HEK293 (cell line): ENCODE results near the gene DGKH.
"Not testable (repeated sequence)": the region's sequence is repeated elsewhere in the genome, so short reads cannot be mapped to it uniquely, and the experiment has no call there.

Source experiments
- CTCF ChIA-PET: fragments of 350-600 bp; formaldehyde crosslinking; extraction: SDS; loops from one replicate; lab custom pipeline; 2021; ENCODE audit warnings: antibody characterized with exemption; lab: Yijun Ruan, JAX
- POLR2A ChIA-PET: fragments of 300-600 bp; formaldehyde crosslinking; extraction: SDS; loops from one replicate; lab custom pipeline; 2020; ENCODE audit warnings: antibody characterized with exemption, inconsistent platforms; lab: Yijun Ruan, JAX
- H3K27ac ChIP-seq: fragments of 200-500 bp; sonication (Bioruptor generic); 2 replicates; pipeline ENCODE4 v1.5.1; 2014; ENCODE audit warnings: low read depth, low read length, control low read depth, inconsistent platforms; ENCODE audit errors: extremely low read depth
- H3K36me3 ChIP-seq, 2 experiments: fragments of 200-500 bp in 1 of 2; sonication (Bioruptor generic) in 1 of 2; 1 replicate in 1 of 2; 2 replicates in 1 of 2; pipeline ENCODE4 v1.5.1; 2014 to 2017; ENCODE audit warnings: inconsistent platforms in 2 of 2, low read length in 2 of 2; ENCODE audit not compliant: control insufficient read depth in 2 of 2, insufficient read depth in 1 of 2
- H3K4me1 ChIP-seq: fragments of 200-500 bp; sonication (Bioruptor generic); 2 replicates; pipeline ENCODE4 v1.5.1; 2014; ENCODE audit warnings: mild to moderate bottlenecking, low read length, inconsistent platforms; ENCODE audit not compliant: control insufficient read depth, insufficient read depth
- H3K4me3 ChIP-seq: 2 replicates; pipeline ENCODE4 v1.5.1; 2011; ENCODE audit warnings: low read depth, mild to moderate bottlenecking, control low read depth, low read length, moderate library complexity
- H3K9me3 ChIP-seq: fragments of 200-500 bp; sonication (Bioruptor generic); 2 replicates; pipeline ENCODE4 v1.5.1; 2014; ENCODE audit warnings: low read depth, low read length, inconsistent platforms; ENCODE audit not compliant: control insufficient read depth, insufficient read depth
- BCL11A ChIP-seq: fragments of 450-650 bp; formaldehyde crosslinking; IDR thresholded peaks from 2 replicates; pipeline ENCODE4 v1.5.1; 2016; ENCODE audit warnings: low read depth, missing biosample characterization, missing genetic modification characterization
- EGR2 ChIP-seq: fragments of 450-650 bp; formaldehyde crosslinking; IDR thresholded peaks from 2 replicates; pipeline ENCODE4 v1.5.1; 2016; ENCODE audit warnings: low read depth, missing biosample characterization, missing genetic modification characterization
- FEZF1 ChIP-seq: fragments of 450-650 bp; formaldehyde crosslinking; IDR thresholded peaks from 2 replicates; pipeline ENCODE4 v1.5.1; 2016; ENCODE audit warnings: missing biosample characterization, missing genetic modification characterization
- HOXC10 ChIP-seq: sonication (generic); formaldehyde crosslinking; IDR thresholded peaks from 2 replicates; pipeline ENCODE4 v1.8.1; 2023; ENCODE audit warnings: mild to moderate bottlenecking, missing genetic modification reagents
- IKZF3 ChIP-seq: fragments of 450-650 bp; IDR thresholded peaks from 2 replicates; pipeline ENCODE4 v1.5.0; 2018; ENCODE audit warnings: missing biosample characterization, mild to moderate bottlenecking, missing genetic modification characterization, moderate library complexity
- KLF7 ChIP-seq: fragments of 450-650 bp; formaldehyde crosslinking; IDR thresholded peaks from 2 replicates; pipeline ENCODE4 v1.5.1; 2016; ENCODE audit warnings: missing biosample characterization, missing genetic modification characterization, borderline replicate concordance
- OSR2 ChIP-seq: fragments of 450-650 bp; formaldehyde crosslinking; IDR thresholded peaks from 2 replicates; pipeline ENCODE4 v1.5.1; 2016; ENCODE audit warnings: missing biosample characterization, missing genetic modification characterization
- SCRT1 ChIP-seq: fragments of 450-650 bp; formaldehyde crosslinking; IDR thresholded peaks from 2 replicates; pipeline ENCODE4 v1.5.1; 2016; ENCODE audit warnings: missing biosample characterization, missing genetic modification characterization, borderline replicate concordance
- SCRT2 ChIP-seq: fragments of 450-650 bp; formaldehyde crosslinking; IDR thresholded peaks from 2 replicates; pipeline ENCODE4 v1.5.1; 2016; ENCODE audit warnings: missing biosample characterization, missing genetic modification characterization
- SP3 ChIP-seq: fragments of 450-650 bp; formaldehyde crosslinking; IDR thresholded peaks from 2 replicates; pipeline ENCODE4 v1.5.1; 2016; ENCODE audit warnings: missing biosample characterization, missing genetic modification characterization
- ZBTB17 ChIP-seq: fragments of 450-650 bp; formaldehyde crosslinking; IDR thresholded peaks from 2 replicates; pipeline ENCODE4 v1.5.1; 2016; ENCODE audit warnings: missing biosample characterization, missing genetic modification characterization
- ZNF114 ChIP-seq: fragments of 450-650 bp; formaldehyde crosslinking; IDR thresholded peaks from 2 replicates; pipeline ENCODE4 v1.5.0; 2017; ENCODE audit warnings: missing biosample characterization, missing genetic modification characterization
- ZNF184 ChIP-seq: fragments of 450-650 bp; IDR thresholded peaks from 2 replicates; pipeline ENCODE4 v1.5.1; 2018; ENCODE audit warnings: missing biosample characterization, mild to moderate bottlenecking, missing genetic modification characterization
- ZNF311 ChIP-seq: fragments of 450-650 bp; formaldehyde crosslinking; IDR thresholded peaks from 2 replicates; pipeline ENCODE4 v1.5.1; 2017; ENCODE audit warnings: missing biosample characterization, missing genetic modification characterization, borderline replicate concordance
- ZNF354C ChIP-seq: fragments of 450-650 bp; formaldehyde crosslinking; IDR thresholded peaks from 2 replicates; pipeline ENCODE4 v1.5.1; 2016; ENCODE audit warnings: missing biosample characterization, missing genetic modification characterization, low read depth, borderline replicate concordance
- ZNF544 ChIP-seq: fragments of 450-650 bp; formaldehyde crosslinking; IDR thresholded peaks from 2 replicates; pipeline ENCODE4 v1.5.0; 2017; ENCODE audit warnings: missing biosample characterization, missing genetic modification characterization
- ZNF610 ChIP-seq: fragments of 450-650 bp; formaldehyde crosslinking; IDR thresholded peaks from 2 replicates; pipeline ENCODE4 v1.5.1; 2016; ENCODE audit warnings: missing biosample characterization, missing genetic modification characterization, borderline replicate concordance
- ZNF621 ChIP-seq: fragments of 450-650 bp; formaldehyde crosslinking; IDR thresholded peaks from 2 replicates; pipeline ENCODE4 v1.5.1; 2017; ENCODE audit warnings: missing biosample characterization, missing genetic modification characterization
- ZNF658 ChIP-seq: fragments of 450-650 bp; formaldehyde crosslinking; IDR thresholded peaks from 2 replicates; pipeline ENCODE4; 2016; ENCODE audit warnings: missing biosample characterization, missing genetic modification characterization
- ZNF701 ChIP-seq: fragments of 450-650 bp; formaldehyde crosslinking; IDR thresholded peaks from 2 replicates; pipeline ENCODE4 v1.5.1; 2016; ENCODE audit warnings: missing biosample characterization, missing genetic modification characterization
- ZNF777 ChIP-seq: fragments of 450-650 bp; formaldehyde crosslinking; IDR thresholded peaks from 2 replicates; pipeline ENCODE4 v1.5.1; 2017; ENCODE audit warnings: missing biosample characterization, missing genetic modification characterization, borderline replicate concordance
- ZNF791 ChIP-seq: fragments of 450-650 bp; formaldehyde crosslinking; IDR thresholded peaks from 2 replicates; pipeline ENCODE4 v1.5.1; 2016; ENCODE audit warnings: missing biosample characterization, missing genetic modification characterization
- ZSCAN23 ChIP-seq: fragments of 450-650 bp; formaldehyde crosslinking; IDR thresholded peaks from 2 replicates; pipeline ENCODE4 v1.5.1; 2016; ENCODE audit warnings: missing biosample characterization, missing genetic modification characterization
- TF ChIP-seq, protein P1 (sequence below): fragments of 450-650 bp; formaldehyde crosslinking; IDR thresholded peaks from 2 replicates; pipeline ENCODE4 v1.5.1; 2017; ENCODE audit warnings: missing biosample characterization, missing genetic modification characterization
- TF ChIP-seq, protein P2 (sequence below): fragments of 450-650 bp; formaldehyde crosslinking; IDR thresholded peaks from 2 replicates; pipeline ENCODE4 v1.5.1; 2016; ENCODE audit warnings: missing biosample characterization, missing genetic modification characterization
- TF ChIP-seq, protein P3 (sequence below): fragments of 450-650 bp; formaldehyde crosslinking; IDR thresholded peaks from 2 replicates; pipeline ENCODE4 v1.5.1; 2016; ENCODE audit warnings: missing biosample characterization, missing genetic modification characterization
- TF ChIP-seq, protein P4 (sequence below): fragments of 450-650 bp; formaldehyde crosslinking; IDR thresholded peaks from 2 replicates; pipeline ENCODE4 v1.5.1; 2016; ENCODE audit warnings: missing biosample characterization, missing genetic modification characterization
- TF ChIP-seq, protein P5 (sequence below): fragments of 450-650 bp; IDR thresholded peaks from 2 replicates; pipeline ENCODE4 v1.5.1; 2018; ENCODE audit warnings: missing biosample characterization, mild to moderate bottlenecking, missing genetic modification characterization

Gene DGKH

DNA sequence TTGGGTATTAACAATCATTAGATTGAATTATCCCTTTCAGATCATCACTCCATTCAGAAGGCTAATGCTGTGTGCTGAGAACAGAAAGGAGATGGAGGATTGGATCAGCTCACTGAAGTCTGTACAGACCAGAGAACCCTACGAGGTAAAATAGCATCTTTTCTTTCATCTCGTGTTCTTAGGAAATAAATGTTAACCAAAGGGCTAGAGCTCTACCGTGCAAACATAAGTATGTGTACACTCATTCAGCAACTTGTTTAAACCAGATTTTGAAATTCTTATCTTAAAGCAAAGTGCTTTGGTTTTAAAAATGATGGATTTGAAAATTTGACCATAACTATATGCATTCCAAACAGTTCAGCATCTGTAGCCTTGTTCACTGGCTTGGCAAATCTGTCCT lies 106.8 kb downstream of the DGKH start:
- H3K4me3 ChIP-seq = no peak overlapping the region
- H3K4me1 ChIP-seq = peaks cover 7% of the 10 kb centered on the region; the same call in 1 of the 2 replicates
- no peak overlapping the region for H3K27ac ChIP-seq
- TF ChIP-seq BCL11A (no peak), ZNF544 (no peak), IKZF3 (tag by site-specific recombination) (no peak), ZNF621 (no peak), HOXC10 (no peak), ZNF777 (tag by site-specific recombination) (no peak), ZNF791 (tag by site-specific recombination) (no peak), ZNF311 (tag by site-specific recombination) (no peak), EGR2 (tag by site-specific recombination) (no peak), ZNF701 (tag by site-specific recombination) (no peak), ZNF354C (tag by site-specific recombination) (no peak), ZNF184 (tag by site-specific recombination) (no peak), ZNF114 (tag by site-specific recombination) (no peak), ZNF658 (no peak), SP3 (tag by site-specific recombination) (no peak), ZSCAN23 (tag by site-specific recombination) (no peak)
- TF ChIP-seq, protein P1, sequence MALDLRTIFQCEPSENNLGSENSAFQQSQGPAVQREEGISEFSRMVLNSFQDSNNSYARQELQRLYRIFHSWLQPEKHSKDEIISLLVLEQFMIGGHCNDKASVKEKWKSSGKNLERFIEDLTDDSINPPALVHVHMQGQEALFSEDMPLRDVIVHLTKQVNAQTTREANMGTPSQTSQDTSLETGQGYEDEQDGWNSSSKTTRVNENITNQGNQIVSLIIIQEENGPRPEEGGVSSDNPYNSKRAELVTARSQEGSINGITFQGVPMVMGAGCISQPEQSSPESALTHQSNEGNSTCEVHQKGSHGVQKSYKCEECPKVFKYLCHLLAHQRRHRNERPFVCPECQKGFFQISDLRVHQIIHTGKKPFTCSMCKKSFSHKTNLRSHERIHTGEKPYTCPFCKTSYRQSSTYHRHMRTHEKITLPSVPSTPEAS (tag by site-specific recombination) = no peak
- TF ChIP-seq, protein P2, sequence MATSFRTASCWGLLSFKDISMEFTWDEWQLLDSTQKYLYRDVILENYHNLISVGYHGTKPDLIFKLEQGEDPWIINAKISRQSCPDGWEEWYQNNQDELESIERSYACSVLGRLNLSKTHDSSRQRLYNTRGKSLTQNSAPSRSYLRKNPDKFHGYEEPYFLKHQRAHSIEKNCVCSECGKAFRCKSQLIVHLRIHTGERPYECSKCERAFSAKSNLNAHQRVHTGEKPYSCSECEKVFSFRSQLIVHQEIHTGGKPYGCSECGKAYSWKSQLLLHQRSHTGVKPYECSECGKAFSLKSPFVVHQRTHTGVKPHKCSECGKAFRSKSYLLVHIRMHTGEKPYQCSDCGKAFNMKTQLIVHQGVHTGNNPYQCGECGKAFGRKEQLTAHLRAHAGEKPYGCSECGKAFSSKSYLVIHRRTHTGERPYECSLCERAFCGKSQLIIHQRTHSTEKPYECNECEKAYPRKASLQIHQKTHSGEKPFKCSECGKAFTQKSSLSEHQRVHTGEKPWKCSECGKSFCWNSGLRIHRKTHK = no peak
- H3K36me3 ChIP-seq = peaks cover 5 to 12% of the 10 kb centered on the region in 2 experiments; a peak in 2 of 3 replicates
- CTCF ChIA-PET = no interaction called here
- POLR2A ChIA-PET = no interaction called here
- H3K9me3 ChIP-seq = no peaks in the 10 kb centered on the region

DNA sequence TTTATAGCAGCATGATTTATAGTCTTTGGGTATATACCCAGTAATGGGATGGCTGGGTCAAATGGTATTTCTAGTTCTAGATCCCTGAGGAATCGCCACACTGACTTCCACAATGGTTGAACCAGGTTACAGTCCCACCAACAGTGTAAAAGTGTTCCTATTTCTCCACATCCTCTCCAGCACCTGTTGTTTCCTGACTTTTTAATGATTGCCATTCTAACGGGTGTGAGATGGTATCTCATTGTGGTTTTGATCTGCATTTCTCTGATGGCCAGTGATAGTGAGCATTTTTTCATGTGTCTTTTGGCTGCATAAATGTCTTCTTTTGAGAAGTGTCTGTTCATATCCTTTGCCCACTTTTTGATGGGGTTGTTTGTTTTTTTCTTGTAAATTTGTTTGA lies 114.9 kb downstream of the DGKH start:
- peaks cover 0 to 20% of the 10 kb centered on the region in 2 experiments; a peak in 2 of 3 replicates for H3K36me3 ChIP-seq
- H3K9me3 ChIP-seq, H3K4me1 ChIP-seq, H3K4me3 ChIP-seq, H3K27ac ChIP-seq, CTCF ChIA-PET, POLR2A ChIA-PET: not testable (repeated sequence)
- peak; percentile 88 for TF ChIP-seq ZNF184 (tag by site-specific recombination)
- TF ChIP-seq SCRT2 (tag by site-specific recombination) = 0 out of 2 replicates have a peak, but pooled peaks have one; percentile 33
- TF ChIP-seq SCRT1 (tag by site-specific recombination) = 0 out of 2 replicates have a peak, but pooled peaks have one; percentile 64

DNA sequence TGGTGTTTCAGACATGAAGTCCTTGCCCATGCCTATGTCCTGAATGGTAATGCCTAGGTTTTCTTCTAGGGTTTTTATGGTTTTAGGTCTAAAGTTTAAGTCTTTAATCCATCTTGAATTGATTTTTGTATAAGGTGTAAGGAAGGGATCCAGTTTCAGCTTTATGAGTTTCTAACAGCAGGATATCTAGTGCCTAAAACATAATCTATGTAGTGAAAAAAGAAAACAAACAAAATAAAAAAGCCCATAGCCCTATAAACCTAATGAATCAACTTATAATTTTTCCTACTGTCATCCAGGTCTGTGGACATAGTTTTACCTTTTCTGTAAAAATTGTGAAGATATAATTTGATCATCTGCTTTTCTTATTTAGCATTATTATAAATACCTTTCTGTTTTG lies 115.5 kb downstream of the DGKH start:
- H3K9me3 ChIP-seq, H3K27ac ChIP-seq, CTCF ChIA-PET, H3K4me1 ChIP-seq, POLR2A ChIA-PET, H3K4me3 ChIP-seq: not testable (repeated sequence)
- peaks cover 0 to 23% of the 10 kb centered on the region in 2 experiments; a peak in 2 of 3 replicates for H3K36me3 ChIP-seq
- 0 out of 2 replicates have a peak, but pooled peaks have one; percentile 18 for TF ChIP-seq ZNF610 (tag by site-specific recombination)
- TF ChIP-seq OSR2 = peak; percentile 84
- TF ChIP-seq FEZF1 (tag by site-specific recombination) = peak; percentile 94
- TF ChIP-seq, protein P3, sequence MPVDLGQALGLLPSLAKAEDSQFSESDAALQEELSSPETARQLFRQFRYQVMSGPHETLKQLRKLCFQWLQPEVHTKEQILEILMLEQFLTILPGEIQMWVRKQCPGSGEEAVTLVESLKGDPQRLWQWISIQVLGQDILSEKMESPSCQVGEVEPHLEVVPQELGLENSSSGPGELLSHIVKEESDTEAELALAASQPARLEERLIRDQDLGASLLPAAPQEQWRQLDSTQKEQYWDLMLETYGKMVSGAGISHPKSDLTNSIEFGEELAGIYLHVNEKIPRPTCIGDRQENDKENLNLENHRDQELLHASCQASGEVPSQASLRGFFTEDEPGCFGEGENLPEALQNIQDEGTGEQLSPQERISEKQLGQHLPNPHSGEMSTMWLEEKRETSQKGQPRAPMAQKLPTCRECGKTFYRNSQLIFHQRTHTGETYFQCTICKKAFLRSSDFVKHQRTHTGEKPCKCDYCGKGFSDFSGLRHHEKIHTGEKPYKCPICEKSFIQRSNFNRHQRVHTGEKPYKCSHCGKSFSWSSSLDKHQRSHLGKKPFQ = peak; percentile 62
- TF ChIP-seq, protein P4, sequence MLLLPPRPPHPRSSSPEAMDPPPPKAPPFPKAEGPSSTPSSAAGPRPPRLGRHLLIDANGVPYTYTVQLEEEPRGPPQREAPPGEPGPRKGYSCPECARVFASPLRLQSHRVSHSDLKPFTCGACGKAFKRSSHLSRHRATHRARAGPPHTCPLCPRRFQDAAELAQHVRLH = peak; percentile 64; the same call in 1 of the 2 replicates
- TF ChIP-seq ZBTB17 (tag by site-specific recombination) = 0 out of 2 replicates have a peak, but pooled peaks have one; percentile 20
- 0 out of 2 replicates have a peak, but pooled peaks have one; percentile 39 for TF ChIP-seq KLF7 (tag by site-specific recombination)
- TF ChIP-seq, protein P5, sequence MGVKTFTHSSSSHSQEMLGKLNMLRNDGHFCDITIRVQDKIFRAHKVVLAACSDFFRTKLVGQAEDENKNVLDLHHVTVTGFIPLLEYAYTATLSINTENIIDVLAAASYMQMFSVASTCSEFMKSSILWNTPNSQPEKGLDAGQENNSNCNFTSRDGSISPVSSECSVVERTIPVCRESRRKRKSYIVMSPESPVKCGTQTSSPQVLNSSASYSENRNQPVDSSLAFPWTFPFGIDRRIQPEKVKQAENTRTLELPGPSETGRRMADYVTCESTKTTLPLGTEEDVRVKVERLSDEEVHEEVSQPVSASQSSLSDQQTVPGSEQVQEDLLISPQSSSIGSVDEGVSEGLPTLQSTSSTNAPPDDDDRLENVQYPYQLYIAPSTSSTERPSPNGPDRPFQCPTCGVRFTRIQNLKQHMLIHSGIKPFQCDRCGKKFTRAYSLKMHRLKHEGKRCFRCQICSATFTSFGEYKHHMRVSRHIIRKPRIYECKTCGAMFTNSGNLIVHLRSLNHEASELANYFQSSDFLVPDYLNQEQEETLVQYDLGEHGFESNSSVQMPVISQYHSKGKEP (tag by site-specific recombination) = peak; percentile 38; the same call in 1 of the 2 replicates
